Activated CD8-positive, alpha-beta memory T cell treated with anti-CD3 and anti-CD28 coated beads for 36 hours (primary cell): ENCODE measurements around the gene EXOSC1. TPM values are rescaled to one million over a fixed set of nuclear protein-coding genes. Genes with fewer than 3 reads are reported as not detected.

Experiments used
- CTCF ChIA-PET: fragments of 350-600 bp; sonication (Branson Sonifier 250); formaldehyde crosslinking; loops from one replicate; lab custom pipeline; 2021; ENCODE audit warnings: antibody characterized with exemption; lab: Charles Lee
- POLR2A ChIA-PET: fragments of 350-600 bp; sonication (Branson Sonifier 250); formaldehyde crosslinking; loops from one replicate; lab custom pipeline; 2021; ENCODE audit warnings: antibody characterized with exemption; lab: Charles Lee
- total RNA-seq, 2 experiments: library from RNA; stranded (reverse); gene quantifications; one replicate each; pipeline ENCODE4 v1.2.3, GENCODE V29; 2021

EXOSC1 gene
- total RNA-seq, 2 experiments from 2014 or later: 62.5 to 63.3 TPM

GRCh38 chr10:97427571-97428179 is 18.1 kb downstream of the EXOSC1 start:
- POLR2A ChIA-PET: interaction anchor here (0.6 to 3.8 kb wide), 8 partner anchors 9 to 27 kb away, joined by 3 to 42 read pairs (median 4); partner anchors contain the start of gene RRP12
- CTCF ChIA-PET: interaction anchor here (0.6 to 2.8 kb wide), 4 partner anchors 14 to 85 kb away, joined by 3 to 19 read pairs (median 9); partner anchors contain the start of gene RRP12

GRCh38 chr10:97426776-97427570 is 18.8 kb downstream of the EXOSC1 start:
- CTCF ChIA-PET: interaction anchor here (1.7 to 2.8 kb wide), 3 partner anchors 13 to 26 kb away, joined by 5 to 19 read pairs (median 13); partner anchors contain the start of gene RRP12

GRCh38 chr10:97425964-97426775 is 19.6 kb downstream of the EXOSC1 start, which contains the start of gene PGAM1:
TSS of gene PGAM1 (plus strand) at chr10:97426191. CDS start at chr10:97426308, 117 bp downstream.
- CTCF ChIA-PET: interaction anchor here (1.8 to 3.9 kb wide), 3 partner anchors 12 to 18 kb away, joined by 4 to 51 read pairs (median 19); no protein-coding TSS in a partner anchor
- POLR2A ChIA-PET: interaction anchor here (1.5 to 4.2 kb wide), 4 partner anchors 12 to 25 kb away, joined by 4 to 73 read pairs (median 32); partner anchors contain the start of gene RRP12

More at GRCh38 chr10:97426776-97427570, 18.8 kb downstream of the EXOSC1 start:
- POLR2A ChIA-PET: interaction anchor here (1.2 to 3.8 kb wide), 5 partner anchors 13 to 26 kb away, joined by 3 to 42 read pairs (median 6); partner anchors contain the start of gene RRP12

DNA sequence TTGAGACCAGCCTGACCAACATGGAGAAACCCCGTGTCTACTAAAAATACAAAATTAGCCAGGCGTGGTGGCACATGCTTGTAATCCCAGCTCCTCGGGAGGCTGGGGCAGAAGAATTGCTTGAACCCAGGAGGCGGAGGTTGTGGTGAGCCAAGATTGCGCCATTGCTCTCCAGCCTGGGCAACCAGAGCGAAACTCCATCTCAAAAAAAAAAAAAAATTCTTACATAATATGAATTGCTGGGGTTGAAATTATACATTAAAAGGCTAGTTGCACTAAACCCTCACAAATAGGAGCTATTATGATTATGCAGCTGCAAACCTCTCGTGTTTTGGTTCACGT is 22.1 kb downstream of the EXOSC1 start:
- ChIA-PET CTCF (interaction anchor here (1.4 to 3.9 kb wide), 3 partner anchors 11 to 16 kb away, joined by 6 to 51 read pairs (median 6); no protein-coding TSS in a partner anchor), POLR2A (interaction anchor here (0.7 to 4.2 kb wide), 3 partner anchors 10 to 937 kb away, joined by 3 to 73 read pairs (median 3); no protein-coding TSS in a partner anchor)

DNA sequence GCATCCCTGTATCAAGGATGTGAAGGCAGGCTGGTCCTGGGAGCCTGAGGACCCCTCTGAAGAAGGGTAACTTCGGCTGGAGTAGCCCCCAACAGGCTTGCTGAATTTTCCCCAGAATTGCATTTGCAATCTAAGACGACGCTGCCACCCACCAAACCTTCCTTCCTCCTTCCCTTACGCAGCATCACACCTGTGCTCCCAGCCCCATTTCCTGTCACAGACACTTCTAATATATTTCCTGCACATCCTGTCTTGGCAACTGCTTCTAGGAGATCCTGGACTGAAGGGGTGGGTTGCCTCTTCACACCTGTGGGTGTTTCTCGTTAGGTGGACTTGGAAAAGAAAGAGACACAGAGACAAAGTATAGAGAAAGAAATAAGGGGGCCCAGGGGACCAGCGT is 29.2 kb downstream of the EXOSC1 start:
- ChIA-PET POLR2A (interaction anchor here (4.8 kb wide), 1 partner anchor 11 kb away, joined by 42 read pairs; no protein-coding TSS in a partner anchor), CTCF (no interaction called here)

DNA sequence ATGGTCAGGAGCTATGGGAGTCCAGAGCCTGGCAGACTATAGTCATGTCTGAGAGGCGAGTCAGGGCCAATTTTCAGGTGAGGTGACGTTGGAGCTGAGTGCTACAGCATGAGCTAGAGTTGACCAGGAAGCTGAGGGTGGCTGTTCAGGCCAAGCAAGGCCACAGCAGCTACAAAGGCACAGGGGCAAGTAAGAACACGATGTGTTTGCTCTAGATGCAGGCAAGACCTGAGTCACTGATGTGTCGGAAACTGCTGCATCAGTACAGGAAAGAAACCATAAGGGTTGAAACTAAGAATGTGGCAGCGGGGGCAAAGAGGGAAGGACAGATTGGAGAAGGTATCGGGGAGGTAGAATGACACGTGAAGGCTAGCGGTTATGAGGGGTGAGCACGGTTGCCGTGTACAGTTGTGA is 32.9 kb downstream of the EXOSC1 start:
- ChIA-PET CTCF (interaction anchor here (0.9 to 4.6 kb wide), 4 partner anchors 9 to 32 kb away, joined by 5 to 51 read pairs (median 14); partner anchors contain the start of genes EXOSC1, PGAM1 and ZDHHC16), POLR2A (interaction anchor here (2.8 to 4.8 kb wide), 3 partner anchors 11 to 15 kb away, joined by 20 to 73 read pairs (median 42); partner anchors contain the start of genes PGAM1 and RRP12)

- ChIA-PET POLR2A (interaction anchor here (1.0 to 2.8 kb wide), 2 partner anchors 10 to 16 kb away, joined by 3 to 20 read pairs; partner anchors contain the start of gene RRP12), CTCF (interaction anchor here (0.6 to 4.6 kb wide), 3 partner anchors 13 to 130 kb away, joined by 4 to 51 read pairs (median 4); partner anchors contain the start of gene PGAM1)
Observed at GRCh38 chr10:97411406-97411805, 34.4 kb downstream of the EXOSC1 start.

DNA sequence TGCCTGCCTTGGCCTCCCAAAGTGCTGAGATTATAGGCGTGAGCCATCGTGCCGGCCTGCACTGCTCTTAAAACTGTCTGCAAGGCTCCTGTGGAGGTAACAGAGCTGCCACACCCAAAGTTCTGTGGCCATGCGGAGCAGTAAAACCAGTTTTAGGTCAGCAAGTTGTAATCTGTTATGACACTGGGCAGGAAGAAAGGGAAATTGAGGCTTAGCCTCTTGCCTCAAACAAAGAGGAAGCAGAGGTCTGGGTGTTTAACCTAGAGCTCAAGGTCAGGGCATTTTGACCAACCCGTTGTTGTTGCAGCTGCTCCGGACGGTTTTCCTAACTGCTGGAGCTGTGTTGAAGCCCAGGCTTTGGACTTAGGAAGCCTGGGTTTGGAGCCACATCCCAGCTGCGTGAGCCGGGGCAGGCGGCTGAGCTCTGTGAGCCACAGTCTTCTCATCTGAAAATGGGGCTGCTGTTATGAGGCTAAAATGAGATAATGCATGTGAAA is 37.3 kb downstream of the EXOSC1 start:
- ChIA-PET CTCF (interaction anchor here (0.8 to 2.9 kb wide), 11 partner anchors 11 to 87 kb away, joined by 3 to 13 read pairs (median 4); no protein-coding TSS in a partner anchor), POLR2A (interaction anchor here (0.6 to 1.2 kb wide), 4 partner anchors 14 to 26 kb away, joined by 3 to 6 read pairs (median 4); no protein-coding TSS in a partner anchor)

DNA sequence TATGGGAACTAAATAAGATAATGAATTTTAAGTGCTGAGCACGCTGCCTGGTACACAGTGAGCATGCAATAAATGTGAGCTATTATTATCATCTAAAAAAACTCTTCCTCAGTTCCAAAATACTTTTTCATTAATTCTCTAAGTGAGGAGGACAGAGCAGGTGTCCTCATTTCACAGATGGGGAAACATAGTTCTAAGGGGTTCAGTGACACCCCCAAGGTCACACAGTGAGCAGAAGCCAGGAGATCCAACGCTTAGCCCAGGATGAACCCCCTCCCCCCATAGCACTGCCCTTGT is 37.9 kb downstream of the EXOSC1 start:
- ChIA-PET CTCF (interaction anchor here (0.7 to 2.9 kb wide), 11 partner anchors 12 to 143 kb away, joined by 3 to 13 read pairs (median 4); no protein-coding TSS in a partner anchor), POLR2A (no interaction called here)

DNA sequence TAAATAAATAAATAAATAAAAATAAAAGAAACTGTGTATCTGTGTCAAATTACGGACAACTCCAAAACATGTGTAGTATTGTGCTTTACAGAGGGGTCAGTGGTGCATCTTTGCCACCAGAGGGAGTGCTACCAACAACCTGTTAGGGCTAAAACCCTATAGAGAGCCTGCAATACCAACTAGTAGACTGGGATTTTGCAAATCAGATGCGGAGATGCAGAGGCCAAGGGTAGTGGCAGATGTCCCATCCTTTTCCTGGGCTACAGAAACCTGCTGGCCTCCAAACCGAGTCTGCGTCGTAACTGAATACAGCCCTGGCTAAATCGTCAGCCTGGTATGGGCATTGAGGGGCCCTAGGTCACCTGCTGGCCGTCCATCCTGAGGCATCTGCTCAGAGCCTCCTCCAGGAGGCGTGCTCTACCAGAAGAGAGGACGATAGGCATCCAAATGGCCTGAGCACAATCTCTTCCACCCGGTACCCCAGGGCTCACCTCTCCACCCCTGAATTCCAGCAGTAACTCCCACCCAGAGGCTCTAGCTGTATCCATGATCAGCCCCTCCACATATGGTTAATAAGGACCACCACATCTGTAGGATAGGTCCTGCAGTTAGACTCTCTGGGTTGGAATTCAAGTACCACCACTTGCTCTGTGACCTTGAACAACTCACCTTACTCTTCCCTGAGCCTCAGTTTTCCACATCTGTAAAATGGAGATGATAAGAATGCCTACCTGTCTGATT is 38.4 kb downstream of the EXOSC1 start:
- ChIA-PET CTCF (interaction anchor here (0.7 to 2.9 kb wide), 15 partner anchors 12 to 146 kb away, joined by 3 to 13 read pairs (median 4); no protein-coding TSS in a partner anchor), POLR2A (interaction anchor here (0.7 to 1.0 kb wide), 3 partner anchors 16 to 28 kb away, joined by 3 read pairs; no protein-coding TSS in a partner anchor)

- ChIA-PET CTCF (interaction anchor here (0.7 to 2.9 kb wide), 7 partner anchors 9 to 147 kb away, joined by 3 to 13 read pairs (median 4); no protein-coding TSS in a partner anchor), POLR2A (interaction anchor here (0.7 to 1.0 kb wide), 4 partner anchors 12 to 28 kb away, joined by 3 to 6 read pairs (median 3); no protein-coding TSS in a partner anchor)
Observed at GRCh38 chr10:97406483-97406882, 39.3 kb downstream of the EXOSC1 start.

GRCh38 chr10:97406064-97406463 is 39.7 kb downstream of the EXOSC1 start:
- ChIA-PET POLR2A (interaction anchor here (0.8 to 1.0 kb wide), 2 partner anchors 12 to 17 kb away, joined by 3 to 6 read pairs; no protein-coding TSS in a partner anchor), CTCF (interaction anchor here (0.7 to 1.5 kb wide), 2 partner anchors 9 to 148 kb away, joined by 3 to 4 read pairs; no protein-coding TSS in a partner anchor)

GRCh38 chr10:97404044-97404443 is 41.8 kb downstream of the EXOSC1 start:
- ChIA-PET POLR2A (no interaction called here), CTCF (no interaction called here)

GRCh38 chr10:97401455-97401919 is 44.3 kb downstream of the EXOSC1 start:
- POLR2A ChIA-PET: interaction anchor here (0.6 to 2.4 kb wide), 9 partner anchors 10 to 96 kb away, joined by 3 to 20 read pairs (median 4); no protein-coding TSS in a partner anchor
- CTCF ChIA-PET: interaction anchor here (0.5 to 1.6 kb wide), 4 partner anchors 11 to 329 kb away, joined by 3 to 5 read pairs (median 3); no protein-coding TSS in a partner anchor

DNA sequence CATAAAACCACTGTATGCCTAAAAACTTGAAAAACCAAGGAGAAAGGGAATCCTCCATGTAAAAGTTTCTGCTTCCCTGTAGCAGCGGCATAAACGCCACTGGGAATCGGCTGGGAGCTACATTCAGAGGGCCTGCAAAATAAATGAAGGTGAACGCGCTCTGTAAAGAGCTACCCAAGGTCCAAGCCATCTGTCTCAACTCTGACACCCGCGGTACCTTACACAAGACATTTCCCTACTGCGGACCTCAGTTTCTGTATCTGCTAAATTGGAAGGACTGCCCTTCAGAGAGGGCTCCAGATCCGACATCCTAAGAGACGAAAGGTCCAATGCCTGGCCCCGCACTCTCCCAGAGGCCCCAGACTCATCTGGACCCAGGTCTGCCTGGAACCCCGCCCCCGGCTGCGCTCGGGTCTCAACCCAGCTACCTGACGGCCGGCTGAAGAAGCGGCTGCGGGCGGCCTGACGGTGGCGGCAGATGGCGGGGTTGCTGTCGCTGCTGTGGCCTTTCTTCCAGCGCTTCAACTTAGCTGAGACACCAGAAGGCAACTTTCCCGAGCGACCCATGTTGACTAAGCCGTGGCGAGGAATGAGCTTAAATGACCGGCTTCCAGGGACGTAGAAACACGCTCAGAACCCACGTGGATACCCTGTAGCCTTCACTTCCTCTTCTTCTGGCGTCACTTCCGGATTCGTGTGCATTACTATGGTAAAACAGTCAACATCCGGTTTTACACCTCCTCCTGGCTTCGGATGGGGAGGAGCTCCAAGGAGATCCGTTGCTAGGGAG is 44.9 kb downstream of the EXOSC1 start, which contains the start of gene RRP12:
Gene RRP12, minus strand, starts transcription at position 676 of the 790 bp plus-strand sequence. Its CDS starts 109 bp downstream, at position 567.
- ChIA-PET POLR2A (interaction anchor here (0.6 to 2.4 kb wide), 11 partner anchors 11 to 104 kb away, joined by 3 to 20 read pairs (median 4); no protein-coding TSS in a partner anchor), CTCF (interaction anchor here (0.5 to 1.6 kb wide), 5 partner anchors 10 to 330 kb away, joined by 3 to 5 read pairs (median 3); no protein-coding TSS in a partner anchor)
